Smooth muscle cell of the pulmonary artery (primary cell): Measurements from ENCODE around the gene FAS. TPM values are rescaled to one million over a fixed set of nuclear protein-coding genes. Genes with fewer than 3 reads are reported as not detected.

Experiments used
- total RNA-seq: library from RNA; depleted of rRNA; stranded (reverse); fragments of >200 nt; gene quantifications from 2 replicates; pipeline ENCODE4 v1.2.3, GENCODE V29; 2014

FAS gene
- 47.5 and 76.8 TPM in 2 replicates for total RNA-seq

GRCh38 chr10:88990384-88991160 lies at the start of gene FAS:
TSS of gene FAS (plus strand) at chr10:88990798. CDS start at chr10:88990877, 79 bp downstream.

GRCh38 chr10:88952647-88953111 lies 37.9 kb upstream of the FAS start, which contains the start of gene ACTA2:
TSS of gene ACTA2 (minus strand) at chr10:88952773. CDS start at chr10:88948930, 3,843 bp downstream.

Other genes starting within 250 kb of the FAS start
- not detected in 2 replicates for gene LIPN, start 230.8 kb upstream of the FAS start, total RNA-seq
- 0.10 and 0.13 TPM in 2 replicates for gene LIPM, start 188.1 kb upstream of the FAS start, total RNA-seq
- 0.07 TPM in 1 of 2 replicates, not detected in the other for gene ANKRD22, start 139.0 kb upstream of the FAS start, total RNA-seq
- 7.6 and 48.9 TPM in 2 replicates for gene STAMBPL1, start 110.6 kb upstream of the FAS start, total RNA-seq
- 1,211 and 1,255 TPM in 2 replicates for gene ACTA2, start 38.0 kb upstream of the FAS start, total RNA-seq
- 0.20 and 0.78 TPM in 2 replicates for gene CH25H, start 216.5 kb downstream of the FAS start, total RNA-seq